HG03439 (cell line): ENCODE results near the gene GPC1.
"Not testable (repeated sequence)": the region's sequence is repeated elsewhere in the genome, so short reads cannot be mapped to it uniquely, and the experiment has no call there.

Source experiments
- ATAC-seq: cut with Tn5 transposase; IDR thresholded peaks from one replicate; pipeline ENCODE4 v1.9.1; 2021; ENCODE audit warnings: mild to moderate bottlenecking, moderate library complexity; ENCODE audit not compliant: unreplicated experiment

The GPC1 gene

DNA sequence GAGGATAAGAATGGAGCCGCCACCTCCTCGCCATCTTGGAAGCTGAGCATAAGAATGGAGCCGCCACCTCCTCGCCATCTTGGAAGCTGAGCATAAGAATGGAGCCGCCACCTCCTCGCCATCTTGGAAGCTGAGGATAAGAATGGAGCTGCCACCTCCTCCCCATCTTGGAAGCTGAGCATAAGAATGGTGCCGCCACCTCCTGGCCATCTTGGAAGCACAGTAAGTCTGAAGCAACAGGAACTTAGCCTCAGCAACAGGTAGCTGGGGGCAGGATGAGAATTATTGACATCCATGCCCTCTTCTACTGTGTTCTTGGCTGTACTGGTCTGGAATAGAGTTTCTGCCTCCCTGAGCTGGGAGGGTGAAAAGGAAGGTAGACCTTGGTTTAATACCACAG lies 61.6 kb downstream of the GPC1 start:
- not testable (repeated sequence) for ATAC-seq

DNA sequence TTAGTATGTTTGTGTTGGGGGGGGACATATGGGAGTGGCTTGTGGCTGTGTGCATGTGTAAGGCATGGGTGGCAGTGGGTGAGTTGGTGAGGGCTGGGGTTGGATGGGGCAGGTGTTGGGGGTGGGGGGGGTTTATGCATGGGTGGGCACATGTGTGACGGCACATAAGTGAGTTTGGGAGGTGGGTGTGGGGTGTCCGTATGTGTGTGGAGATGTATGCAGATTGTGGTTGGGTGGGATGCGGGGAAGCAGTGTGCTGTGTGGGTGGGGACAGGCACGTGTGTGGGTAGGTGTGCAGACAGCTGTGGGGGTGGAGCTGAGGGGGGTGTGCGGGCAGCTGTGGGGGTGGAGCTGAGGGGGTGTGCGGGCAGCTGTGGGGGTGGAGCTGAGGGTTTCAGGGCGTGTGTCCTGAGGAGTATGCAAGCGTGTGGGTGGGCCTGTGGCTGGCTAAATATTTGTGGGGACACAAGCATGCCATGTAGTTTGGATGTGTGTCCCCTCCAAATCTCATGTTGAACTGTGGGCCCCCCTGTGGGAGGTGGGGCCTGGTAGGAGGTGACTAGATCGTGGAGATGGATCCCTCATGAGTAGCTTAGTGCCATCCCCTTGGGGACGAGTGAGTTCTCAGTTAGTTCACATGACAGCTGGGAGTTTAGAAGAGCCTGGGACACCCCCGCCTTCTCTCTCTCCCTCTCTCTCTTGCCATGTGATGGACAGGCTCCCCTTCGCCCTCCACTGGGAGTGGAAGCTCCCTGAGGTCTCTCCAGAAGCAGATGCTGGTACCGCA lies 62.9 kb downstream of the GPC1 start:
- no peak for ATAC-seq

DNA sequence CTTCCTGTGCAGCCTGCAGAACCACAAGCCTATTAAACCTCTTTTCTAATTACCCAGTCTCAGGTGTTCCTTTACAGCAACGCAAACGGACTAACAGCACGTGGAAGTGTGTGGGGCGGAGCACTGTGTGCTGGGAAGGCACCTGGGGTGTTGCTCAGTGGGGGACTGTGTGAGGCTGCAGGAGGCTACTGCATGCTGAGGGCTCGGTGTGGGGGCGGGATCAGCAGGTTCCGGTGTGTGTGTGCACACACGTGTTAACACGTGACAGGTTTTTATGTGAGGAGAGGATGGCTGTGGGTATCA lies 63.4 kb downstream of the GPC1 start:
- no peak for ATAC-seq

DNA sequence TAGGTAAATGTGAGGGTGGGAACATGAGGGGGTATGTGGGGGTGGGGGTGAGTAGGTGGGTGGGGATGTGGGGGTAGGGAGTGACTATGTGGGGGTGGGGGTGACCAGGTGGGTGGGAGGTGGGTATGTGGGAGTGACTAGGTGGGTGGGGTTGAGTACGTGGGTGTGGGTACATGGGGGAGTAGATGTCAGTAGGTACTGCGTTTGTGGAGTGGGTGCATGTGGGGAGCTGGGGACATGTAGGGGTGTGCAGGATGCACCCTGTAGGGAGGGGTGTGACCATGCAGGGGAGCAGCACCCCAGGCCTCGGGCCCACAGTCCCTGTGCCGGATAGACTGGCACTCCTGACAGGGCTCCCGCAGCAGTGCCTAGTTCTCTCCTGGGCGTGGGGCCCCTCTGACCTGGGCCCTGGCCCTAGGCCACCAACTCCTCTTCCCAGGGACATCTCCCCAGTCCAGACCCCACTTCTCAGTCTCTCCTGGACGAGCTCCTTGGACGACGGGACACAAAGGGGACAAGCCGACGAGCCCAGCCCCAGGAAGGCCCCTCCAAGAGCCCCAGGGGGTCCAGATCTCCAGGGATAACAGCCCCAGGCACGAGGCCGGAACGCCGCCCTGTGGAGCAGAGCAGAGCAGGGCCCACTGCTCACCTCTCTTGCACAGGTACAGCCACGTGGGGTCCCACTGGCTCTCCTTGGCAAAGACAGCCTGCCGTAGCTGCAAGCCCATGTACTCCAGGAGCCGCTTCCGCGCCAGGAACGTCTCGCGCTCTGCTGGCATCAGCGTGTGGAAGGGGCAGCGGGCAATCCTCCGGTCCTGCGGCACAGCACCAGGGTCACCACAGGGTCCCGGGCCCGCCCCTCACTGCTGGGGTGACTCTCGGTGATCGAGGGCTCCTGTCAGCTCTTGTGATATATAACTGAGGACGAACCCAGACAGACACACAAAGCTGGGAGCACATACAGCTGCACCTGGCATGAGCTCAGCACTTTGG lies 64.1 kb downstream of the GPC1 start:
- ATAC-seq, result no peak

DNA sequence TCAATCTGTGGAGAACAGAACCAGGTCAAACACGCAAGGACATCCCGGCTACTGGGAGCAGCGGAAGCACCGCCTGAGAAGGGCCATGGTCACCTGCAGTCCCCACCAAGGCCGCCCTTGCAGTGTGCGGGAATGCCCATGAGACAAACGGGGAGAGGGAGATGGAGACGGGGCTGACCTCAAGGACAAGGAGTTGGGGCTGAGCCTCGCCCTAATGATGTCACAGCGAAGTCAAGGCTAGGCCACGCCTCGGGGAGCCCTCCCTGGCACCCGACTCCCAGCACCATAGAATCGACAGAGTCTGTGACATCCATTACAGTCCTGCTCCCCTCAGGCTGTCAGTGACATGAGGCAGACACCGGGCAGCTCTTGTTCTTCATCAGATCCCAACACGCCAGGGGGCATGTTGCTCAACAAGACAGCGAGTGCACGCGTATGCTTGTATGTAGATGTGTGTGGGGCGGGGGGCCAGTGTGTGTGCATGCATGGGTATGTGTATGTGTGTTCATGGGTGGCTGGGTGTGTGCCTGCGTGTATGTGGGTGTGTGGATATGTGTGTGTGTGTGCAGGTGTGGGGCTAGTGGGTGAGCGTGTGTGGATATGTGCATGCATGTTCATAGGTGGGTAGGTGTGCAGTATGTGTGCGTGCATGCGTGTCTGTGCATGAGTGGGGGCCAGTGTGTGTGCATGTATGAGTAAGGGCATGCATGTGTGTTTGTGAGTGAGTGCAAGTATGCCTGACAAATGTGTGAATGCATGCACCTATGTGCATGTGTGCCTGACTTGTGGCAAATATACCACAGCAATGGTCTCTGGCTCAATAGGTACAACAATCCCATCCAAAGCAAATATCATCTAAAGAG lies 65.3 kb downstream of the GPC1 start:
- ATAC-seq, result no peak

DNA sequence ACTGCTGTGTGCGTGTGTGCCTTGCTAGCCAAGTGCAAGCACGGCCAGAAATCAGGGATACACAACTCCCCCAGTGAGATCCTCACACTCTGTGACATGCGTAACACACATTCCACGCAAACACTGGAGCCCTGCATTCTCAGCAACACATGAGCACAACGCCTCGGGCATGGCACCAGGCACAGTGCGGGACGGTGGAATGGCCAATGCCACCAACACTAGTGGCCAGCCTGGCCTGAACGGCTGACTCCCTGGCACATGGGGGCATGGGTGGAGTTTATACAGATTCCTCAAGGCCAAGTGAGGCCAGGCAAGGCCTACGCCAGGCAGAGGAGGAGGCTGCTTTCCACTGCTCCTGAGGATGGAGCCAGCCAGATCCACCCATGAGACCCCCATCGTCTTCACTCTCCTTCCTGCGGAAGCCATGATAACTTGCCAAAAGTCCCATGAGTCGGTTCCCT lies 66.1 kb downstream of the GPC1 start:
- no peak for ATAC-seq

DNA sequence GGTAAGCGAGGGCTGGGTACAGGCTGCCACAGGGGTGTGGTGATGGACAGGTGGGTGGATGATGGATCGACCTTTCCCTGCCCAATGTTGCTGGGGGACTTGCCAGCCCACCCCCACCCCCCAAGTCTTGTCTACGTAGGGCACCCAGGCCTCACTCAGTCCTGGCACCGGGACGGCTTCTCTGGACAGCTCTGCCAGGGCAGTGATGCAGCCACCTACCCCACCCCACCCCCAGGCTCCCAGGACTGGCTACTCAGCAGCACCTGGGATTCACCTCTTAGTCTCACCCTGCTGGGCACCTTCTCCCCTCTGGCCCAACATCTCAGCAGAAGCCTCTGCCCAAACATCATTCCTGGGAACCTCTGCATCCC lies 66.6 kb downstream of the GPC1 start:
- ATAC-seq, result no peak

DNA sequence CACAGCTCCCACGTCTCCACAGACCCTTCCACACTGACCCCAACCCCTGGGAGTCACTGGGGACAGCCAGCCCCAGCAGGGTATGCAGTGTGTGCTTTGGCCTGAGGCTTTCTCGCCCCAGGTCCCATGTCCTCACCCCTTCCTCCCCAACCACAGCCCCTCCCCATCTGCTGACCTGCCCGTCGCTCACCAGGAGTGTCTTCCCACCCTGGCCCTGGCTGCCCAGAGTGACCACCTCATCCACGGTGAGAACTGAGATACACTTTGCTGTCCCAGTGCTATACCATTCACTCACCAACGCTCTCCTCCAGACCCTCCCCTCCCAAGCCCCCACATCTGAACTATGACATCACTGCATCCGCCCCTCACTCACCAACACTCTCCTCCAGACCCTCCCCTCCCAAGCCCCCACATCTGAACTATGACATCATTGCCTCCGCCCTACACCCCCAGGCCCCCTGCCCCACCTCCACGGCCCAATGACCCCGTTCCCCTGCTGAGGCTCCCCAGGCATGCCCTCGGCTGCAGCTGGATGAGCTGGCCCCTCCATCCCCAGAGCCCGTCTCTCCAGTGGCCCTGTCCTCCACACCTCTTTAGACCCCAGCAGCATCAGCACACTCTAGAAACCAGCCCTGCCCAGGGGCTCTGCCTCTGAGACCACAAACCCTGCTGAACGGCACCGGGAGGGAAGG lies 67.1 kb downstream of the GPC1 start:
- no peak for ATAC-seq

DNA sequence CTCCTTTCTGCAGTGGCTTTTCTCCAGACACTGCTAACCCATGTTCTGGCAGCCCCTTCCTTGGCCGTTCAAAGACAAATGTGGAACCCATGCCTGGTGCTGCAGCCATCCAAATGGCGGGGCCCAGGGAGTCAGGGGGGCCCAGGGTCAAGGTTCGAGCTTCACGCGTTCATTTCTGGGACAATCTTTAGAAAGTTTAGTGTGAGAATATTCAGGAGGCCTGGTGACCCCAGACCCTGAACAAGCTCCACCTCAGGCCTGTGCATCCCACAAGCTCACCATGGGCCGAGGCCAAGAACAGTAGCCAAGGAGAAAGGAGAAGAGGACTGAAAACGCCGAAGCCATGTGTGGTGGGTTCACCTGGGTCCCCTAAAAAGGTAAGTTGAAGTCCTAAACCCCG lies 67.9 kb downstream of the GPC1 start:
- no peak for ATAC-seq

DNA sequence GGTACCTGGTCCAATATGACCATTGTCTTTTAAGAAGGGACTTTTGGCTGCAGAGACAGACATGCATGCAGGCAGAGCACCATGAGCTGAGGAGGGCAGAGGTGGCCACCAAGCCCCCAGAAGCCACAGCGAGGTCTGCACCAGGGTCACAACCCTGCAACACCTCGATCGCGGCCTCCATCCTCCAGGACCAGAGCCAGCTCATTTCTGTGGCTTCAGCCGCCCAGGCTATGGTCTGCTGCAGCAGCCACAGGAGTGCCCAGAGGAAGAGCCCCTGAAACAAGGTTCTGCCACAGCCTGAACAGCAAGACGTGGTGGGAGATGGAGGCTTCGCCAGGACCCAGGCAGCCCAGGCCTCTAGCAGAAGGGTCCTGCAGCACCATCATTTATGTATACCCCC lies 68.4 kb downstream of the GPC1 start:
- no peak for ATAC-seq

DNA sequence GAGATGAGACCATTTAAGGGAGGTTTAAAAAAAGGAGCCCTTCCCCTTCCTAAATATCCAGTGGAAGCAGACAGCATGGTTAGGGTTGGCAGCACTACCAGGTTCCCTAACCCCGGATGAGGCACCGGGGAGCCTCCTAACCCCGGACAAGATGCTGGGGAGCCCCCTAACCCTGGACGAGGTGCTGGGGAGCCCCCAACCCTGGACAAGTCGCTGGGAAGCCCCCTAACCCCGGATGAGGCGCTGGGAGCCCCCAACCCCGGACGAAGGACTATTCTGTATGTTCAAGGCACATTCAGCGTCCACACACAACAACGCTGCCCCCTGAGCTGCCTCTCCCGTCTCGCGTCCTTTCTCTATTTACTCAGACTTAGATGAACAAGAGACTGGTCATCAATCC lies 70.4 kb downstream of the GPC1 start:
- ATAC-seq, result no peak

DNA sequence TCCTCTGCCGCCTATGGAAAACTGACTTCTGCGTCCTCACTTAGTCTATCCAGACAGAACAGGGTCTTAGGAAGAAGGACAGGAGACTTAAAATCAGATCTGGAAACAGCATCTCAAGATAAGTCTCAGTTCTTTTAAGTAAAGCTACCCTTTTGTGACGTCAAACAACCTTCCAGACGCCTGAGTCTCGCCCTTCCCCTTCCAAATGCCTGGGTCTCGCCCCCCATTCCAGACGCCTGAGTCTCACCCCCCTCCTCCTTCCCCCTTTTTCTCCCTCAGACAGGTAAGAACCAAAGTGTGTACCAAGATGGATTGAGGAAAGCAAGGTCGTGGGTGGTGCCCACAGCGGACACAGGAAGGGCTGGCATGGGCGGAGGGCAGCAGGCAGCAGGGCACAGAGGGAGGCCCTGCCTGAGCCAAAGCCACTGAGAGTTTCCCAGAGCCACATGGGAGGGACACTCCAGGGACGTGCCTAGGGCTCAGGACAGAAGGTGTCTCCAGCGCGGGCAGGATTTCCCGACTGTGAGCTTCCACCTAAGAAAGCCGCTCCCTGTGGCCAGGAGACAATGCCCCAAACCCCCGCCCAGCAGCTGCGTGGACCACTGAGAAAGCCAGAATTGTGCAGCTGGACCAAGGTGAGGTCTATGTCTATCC lies 71.1 kb downstream of the GPC1 start:
- ATAC-seq, result no peak

DNA sequence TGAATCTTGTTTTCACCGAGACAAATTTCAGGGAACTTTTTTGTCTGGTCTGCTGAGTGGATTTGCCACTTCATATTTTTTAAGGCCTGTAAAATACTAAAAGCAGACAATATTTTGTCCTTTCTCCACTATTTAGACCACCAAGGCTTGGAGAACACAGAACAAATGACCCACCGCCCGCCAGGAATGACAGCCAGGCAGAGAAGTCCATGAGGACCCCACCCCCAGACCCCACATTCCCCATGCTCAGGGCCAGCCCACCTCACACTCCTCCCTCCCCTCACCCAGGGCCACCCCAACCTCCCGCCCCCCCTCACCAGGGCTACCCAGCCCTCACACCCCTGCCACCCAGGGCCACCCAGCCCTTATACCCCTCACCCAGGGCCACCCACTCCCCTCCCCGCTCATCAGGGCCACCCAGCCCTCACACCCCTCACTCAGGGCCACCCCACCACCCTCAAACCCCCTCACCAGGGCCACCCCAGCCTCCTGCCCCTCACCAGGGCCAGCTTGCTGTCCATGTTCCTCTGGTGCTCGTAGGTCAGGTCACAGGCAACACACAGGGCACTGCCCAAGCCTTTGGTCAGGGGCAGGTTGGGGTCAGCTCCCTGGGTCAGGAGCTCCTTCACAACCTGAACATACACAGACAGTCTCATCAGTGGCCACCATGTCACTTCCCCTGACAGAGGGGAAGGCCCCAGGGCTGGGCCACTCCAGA lies 71.8 kb downstream of the GPC1 start:
- no peak for ATAC-seq

DNA sequence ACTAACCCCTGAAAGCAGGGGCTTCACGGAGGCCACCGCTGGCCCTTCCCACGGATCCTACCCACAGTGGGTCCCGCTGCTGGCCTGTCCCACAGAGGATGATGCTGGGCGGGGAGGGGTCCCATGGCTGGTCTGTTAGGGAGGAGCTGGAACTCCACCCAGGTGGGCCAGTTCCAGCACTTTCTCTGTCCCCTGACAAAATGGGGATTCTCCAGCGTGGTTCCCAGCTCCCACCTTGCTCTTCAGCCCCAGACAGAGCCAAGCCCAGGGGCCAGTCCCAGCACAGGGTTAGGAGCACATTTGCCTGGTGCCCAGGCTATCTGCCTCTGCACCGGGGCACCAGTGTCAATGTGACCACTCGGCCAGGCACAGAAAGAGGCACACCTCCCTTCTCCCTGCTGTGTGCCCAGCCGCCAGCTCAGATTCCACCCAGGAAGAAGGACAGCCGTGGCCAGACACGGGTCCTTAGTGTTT lies 72.4 kb downstream of the GPC1 start:
- ATAC-seq, result no peak

DNA sequence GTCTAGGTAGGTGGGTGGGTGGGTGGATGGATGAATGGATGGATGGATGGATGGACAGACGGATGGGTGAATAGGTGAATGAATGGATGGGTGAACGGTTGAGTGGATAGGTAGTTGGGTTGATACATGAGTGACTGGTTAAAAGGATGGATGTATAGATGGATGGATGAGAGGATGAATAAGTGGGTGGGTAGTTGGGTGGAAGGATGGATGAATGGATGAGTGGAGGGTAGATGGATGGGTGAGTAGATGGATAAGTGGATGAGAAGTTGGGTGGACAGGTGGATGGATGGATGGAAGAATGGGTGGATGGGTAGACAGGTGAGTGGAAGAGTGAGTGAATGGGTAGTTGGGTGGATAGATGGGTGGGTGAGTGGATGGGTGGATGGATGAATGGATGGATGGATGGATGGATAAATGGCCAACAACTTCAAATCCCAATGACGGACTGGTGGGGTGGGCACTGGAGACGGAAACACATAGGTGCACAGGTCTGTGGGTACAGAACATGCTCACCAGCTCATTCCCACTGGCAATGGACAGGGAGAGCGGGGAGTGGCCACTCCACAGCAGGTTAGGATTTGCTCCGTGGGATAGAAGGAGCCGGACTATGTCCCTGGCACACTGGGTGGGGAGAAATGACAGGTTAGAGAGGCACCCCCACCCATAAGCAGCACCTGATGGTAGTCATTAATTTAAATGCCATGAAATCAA lies 73.5 kb downstream of the GPC1 start:
- no peak for ATAC-seq

DNA sequence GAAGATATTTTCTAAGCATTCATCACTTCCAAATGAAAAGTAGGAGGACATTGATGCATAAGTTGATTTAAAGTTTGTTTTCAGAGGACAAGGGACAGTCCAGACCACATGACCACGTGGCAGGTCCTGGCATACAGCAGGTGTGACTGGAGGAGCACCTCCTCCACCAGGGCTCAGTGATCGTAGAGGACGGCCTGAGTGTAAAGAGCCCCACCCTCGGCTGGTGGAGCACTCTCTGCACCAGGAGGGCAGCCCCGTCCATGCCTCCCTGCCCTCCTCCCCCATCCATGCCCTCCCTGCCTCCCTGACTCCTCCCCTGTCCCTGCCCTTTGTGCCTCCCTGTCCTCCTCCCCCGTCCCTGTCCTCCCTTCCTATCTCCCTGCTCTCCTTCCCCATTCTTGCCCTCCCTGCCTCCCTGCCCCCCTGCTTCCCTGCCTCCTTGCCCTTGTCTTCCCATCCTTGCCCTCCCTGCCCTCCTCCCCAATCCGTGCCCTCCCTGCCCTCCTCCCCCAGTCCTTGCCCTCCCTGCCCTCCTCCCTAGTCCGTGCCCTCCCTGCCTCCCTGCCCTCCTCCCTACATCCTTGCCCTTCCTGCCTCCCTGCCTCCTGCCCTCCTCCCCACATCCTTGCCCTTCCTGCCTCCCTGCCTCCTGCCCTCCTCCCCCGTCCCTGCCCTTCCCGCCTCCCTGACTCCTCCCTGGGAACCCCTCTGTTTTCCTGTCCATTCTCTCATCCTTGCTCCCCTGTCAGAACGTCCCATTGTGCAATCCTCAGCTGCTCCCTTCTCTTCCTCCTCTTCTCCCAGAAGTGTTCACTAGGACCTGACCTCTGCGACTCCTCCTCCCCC lies 74.4 kb downstream of the GPC1 start:
- no peak for ATAC-seq

DNA sequence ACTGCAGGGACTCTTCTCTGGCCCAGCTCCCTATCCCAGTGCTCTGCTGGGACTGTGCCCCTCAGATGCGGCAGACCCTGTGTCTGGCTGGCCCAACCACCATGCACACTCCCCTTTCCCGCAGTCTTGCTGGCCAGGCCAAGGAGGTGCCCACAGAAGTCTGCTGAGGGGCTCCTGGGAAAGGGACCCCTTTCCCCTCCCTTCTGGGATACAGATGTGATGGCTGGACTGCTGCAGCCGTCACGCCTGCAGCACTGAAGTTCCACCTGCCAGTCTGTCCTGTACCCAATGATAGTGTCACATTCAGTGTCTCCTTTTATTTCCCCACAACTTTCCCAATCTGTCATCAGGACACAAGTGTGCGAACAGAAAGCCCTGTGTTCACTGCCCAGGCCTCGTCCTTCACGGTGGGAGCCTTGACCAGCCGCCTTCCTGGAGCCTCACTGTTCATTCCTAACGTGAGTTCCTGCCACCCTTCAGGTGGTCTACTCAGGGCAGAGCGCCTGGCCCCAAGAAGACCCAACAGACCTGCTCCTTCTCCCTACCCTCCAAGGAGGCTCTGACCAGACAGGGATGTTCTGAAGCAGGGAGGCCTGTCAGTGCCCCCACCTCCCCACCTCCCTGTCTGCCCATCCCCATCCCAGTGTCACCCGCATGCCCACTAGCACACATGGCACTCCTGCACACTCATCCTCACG lies 75.2 kb downstream of the GPC1 start:
- ATAC-seq, result no peak
